Cerebellar nuclear complex (tissue), 1 donor: ENCODE data around the gene CAPN10.

Experiments used
- DNase-seq, 2 experiments: peaks; one replicate each; lab custom pipeline; 2025; lab: John Stamatoyannopoulos, UW

The CAPN10 gene

GRCh38 chr2:240624011-240624949 is 37.7 kb downstream of the CAPN10 start:
- DNase-seq: no peak

DNA sequence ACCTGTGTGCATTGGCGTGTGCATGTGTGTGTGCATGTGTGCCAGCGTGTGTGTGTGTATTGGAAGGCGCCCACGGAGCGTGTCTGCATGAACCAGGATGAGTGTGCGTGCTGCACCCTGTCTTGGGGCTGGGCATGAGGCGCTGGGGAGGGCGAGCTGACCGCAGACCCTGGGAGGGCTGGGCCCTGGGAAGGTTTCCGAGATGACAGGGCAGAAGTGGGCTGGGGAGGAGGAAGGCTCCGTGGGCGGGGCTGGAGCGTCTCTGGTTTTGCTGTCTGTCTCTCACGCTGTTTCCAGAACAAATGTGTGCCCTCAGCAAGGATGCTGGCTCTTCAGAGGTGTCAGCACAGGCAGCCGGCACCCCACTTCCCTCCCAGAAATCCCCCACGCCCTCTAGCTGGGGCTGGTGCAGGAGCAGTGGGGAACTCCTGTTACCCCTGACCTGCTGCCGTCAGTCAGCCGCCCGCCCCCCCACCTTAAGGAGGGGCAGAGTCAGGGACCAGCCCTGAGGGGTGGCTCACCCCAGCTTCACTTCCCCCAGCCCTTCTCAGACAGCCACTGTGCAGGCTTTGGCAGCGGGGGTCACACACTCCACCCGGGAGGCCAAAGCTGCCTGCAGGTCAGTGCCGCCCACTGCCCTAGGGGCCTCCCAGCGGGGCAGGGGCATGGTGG is 38.6 kb downstream of the CAPN10 start, which contains the start of gene GPR35:
GPR35 (plus strand) TSS at position 531 of the 672 bp plus-strand sequence. CDS start 4,473 bp downstream, outside the sequence.
- DNase-seq: no peak

- DNase-seq: no peak
These were observed 40.2 kb downstream of the CAPN10 start for GRCh38 chr2:240626531-240627300.

GRCh38 chr2:240627736-240628506 is 41.4 kb downstream of the CAPN10 start:
- DNase-seq: no peak

DNA sequence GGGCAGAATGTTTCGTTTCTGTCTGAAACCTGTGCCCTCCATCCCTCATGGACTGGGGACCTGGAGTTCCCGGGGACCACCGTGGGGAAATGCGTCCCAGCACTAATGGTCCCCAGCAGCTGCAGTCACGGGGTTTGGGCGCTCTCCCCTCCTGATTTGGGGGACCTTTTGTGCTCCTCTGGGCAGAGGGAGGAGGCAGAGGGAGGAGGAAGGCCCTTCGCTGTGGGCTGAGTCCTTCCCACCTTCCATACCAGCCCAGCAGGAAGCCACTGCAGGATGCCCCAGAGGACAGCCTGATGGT is 41.9 kb downstream of the CAPN10 start:
- DNase-seq: no peak

DNA sequence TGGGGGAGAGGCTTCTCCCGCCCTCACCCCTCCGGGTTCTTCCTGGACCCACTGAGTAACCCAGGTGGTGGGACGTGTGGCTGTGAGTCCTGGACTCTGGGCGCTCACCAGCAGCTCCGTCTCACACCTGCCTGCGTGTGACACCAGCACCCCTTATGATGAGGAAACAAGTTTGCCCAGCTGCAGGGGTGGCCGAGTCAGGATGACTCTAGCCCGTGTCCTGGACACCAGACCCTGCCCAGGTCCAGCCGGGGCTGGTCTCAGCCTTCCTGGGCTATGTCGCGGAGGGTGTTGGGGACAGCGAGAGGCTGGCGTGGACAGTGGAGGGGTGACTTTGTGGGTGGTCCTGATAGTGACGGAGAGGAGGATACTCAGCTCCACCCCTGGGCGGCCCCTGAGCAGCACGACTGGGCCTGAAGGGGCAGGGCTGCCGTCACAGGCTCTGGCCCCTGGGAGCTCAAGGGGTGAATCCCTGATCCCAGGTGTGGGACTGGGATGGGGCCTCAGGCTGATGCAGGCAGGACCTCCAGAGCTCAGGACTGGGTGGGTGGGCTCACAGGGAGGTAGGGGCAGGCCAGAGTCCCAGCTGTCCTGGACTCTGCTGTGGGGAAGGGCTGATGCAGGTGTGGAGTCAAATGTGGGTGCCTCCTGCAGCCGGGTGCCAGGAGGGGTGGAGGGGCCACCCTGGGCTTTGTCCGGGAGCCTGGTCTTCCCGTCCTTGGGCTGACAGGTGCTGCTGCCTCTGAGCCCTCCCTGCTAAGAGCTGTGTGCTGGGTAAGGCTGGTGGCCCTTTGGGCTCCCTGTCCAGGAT is 42.5 kb downstream of the CAPN10 start:
- DNase-seq: no peak

DNA sequence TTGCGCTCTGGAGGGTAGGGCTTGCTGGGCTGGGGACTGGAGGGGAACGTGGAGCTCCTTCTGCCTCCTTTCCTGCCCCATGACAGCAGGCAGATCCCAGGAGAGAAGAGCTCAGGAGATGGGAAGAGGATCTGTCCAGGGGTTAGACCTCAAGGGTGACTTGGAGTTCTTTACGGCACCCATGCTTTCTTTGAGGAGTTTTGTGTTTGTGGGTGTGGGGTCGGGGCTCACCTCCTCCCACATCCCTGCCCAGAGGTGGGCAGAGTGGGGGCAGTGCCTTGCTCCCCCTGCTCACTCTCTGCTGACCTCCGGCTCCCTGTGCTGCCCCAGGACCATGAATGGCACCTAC is 43.1 kb downstream of the CAPN10 start:
- DNase-seq: no peak

GRCh38 chr2:240629968-240630770 is 43.6 kb downstream of the CAPN10 start:
- peak in 1 of 2 experiments; percentile 41 for DNase-seq

DNA sequence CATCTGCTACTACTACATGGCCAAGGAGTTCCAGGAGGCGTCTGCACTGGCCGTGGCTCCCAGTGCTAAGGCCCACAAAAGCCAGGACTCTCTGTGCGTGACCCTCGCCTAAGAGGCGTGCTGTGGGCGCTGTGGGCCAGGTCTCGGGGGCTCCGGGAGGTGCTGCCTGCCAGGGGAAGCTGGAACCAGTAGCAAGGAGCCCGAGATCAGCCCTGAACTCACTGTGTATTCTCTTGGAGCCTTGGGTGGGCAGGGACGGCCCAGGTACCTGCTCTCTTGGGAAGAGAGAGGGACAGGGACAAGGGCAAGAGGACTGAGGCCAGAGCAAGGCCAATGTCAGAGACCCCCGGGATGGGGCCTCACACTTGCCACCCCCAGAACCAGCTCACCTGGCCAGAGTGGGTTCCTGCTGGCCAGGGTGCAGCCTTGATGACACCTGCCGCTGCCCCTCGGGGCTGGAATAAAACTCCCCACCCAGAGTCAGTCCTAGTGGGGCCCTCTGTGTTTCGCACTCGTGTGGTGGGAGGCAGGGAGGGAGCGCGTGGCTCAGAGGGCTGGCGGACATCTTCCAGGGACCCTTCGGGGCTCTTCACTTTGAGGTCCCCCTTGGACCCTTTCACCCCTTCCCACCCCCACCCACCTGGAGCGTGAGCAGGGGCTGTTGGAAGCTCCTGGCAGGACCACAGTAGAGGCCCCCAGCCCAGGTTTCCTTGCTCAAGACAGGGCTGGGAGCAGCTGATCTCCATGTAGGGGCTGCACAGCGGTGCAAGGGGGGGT is 44.4 kb downstream of the CAPN10 start:
- no peak for DNase-seq

- DNase-seq: no peak
These were observed 45.2 kb downstream of the CAPN10 start for GRCh38 chr2:240631548-240632305.

DNA sequence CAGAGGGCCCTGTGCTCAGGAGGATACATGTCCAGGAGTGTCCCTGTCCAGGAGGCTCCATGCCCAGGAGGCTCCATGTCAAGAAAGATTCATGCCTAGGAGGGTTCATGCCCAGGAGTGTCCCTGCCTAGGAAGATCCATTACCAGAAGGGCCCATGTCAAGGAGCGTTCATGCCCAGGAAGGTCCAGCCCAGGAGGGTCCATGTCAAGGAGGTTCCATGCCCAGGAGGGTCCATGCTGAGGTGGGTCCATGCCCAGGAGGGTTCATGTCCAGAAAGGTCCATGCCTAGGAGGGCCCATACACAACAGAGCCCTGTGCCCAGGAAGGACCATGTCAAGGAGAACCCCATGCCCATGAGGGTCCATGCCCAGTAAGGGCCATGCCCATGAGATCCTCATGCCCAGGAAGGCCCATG is 45.8 kb downstream of the CAPN10 start:
- DNase-seq: no peak

GRCh38 chr2:240635121-240635997 is 48.8 kb downstream of the CAPN10 start:
- DNase-seq: no peak

DNA sequence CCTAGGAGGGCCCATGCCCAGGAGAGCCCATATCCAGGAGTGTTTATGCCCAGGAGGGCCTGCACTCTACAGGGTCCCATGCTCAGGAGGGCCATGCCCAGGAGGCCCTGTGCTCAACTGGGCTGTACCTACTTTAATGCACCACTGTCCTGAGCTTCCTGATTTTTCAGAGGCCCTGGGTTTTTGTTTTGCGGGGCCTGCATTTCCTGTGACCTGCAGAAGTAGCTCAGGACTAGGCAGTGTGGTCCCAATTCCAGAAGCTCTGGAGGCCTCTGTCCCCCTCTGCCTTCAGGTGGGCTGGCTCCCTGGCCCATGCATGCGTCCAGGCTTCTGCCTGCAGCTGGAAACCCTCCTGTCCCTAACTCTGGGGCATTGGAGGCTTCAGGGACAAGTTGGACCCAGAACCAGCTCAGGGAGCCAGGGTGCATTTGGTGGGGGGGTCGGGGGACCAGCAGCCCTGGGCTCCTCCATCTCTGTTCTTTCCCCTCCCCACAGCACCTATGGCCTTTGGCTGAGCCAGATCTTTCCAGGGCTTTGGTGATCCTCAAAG is 49.5 kb downstream of the CAPN10 start:
- no peak for DNase-seq

DNA sequence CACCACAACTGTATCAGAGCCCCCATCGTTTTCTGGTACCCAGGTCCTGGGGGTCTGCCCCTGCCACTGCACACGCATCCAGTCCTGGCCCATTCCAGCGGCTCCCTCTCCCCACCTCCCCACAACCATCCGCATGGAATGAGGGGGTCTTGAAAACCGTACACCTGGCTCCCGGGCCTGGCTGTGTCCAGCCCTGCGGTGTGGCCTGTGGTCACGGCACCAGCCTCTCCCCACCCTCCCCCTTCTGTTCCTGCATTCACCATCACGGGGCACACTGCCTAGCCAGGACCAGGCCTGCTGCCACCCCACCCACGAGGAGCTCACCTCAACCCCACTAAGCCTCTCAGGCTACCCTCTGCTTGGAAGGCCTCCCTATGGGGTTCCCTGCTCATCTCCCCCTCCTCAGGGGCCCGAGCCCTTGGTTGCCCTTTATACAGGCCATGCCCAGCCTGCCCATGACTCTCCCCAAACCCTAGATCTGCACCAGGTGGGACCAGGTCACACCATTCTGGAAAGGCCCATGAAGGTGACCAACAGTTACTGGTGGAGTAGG is 50.1 kb downstream of the CAPN10 start:
- DNase-seq: no peak

GRCh38 chr2:240637116-240637900 is 50.8 kb downstream of the CAPN10 start:
- DNase-seq: no peak

GRCh38 chr2:240637901-240638345 is 51.4 kb downstream of the CAPN10 start:
- DNase-seq: no peak
